IMR-90 (cell line): ENCODE results near the gene SDS. TPM values are rescaled to one million over a fixed set of nuclear protein-coding genes. Genes with fewer than 3 reads are reported as not detected.

ENCODE experiments used
- ATAC-seq: fragments of 200-7000 bp; cut with Tn5 transposase; 2 replicates; pipeline ENCODE4 v1.9.1; 2020; ENCODE audit warnings: low read depth, mild to moderate bottlenecking, moderate library complexity
- BruUV-seq: library from RNA; stranded (reverse); fragments of 400-500 nt; replicated peaks from 2 replicates; lab custom pipeline; 2021; lab: Mats Ljungman, UMichigan
- CTCF ChIA-PET: fragments of 300-600 bp; formaldehyde crosslinking; extraction: SDS; loops from one replicate; lab custom pipeline; 2021; ENCODE audit warnings: antibody characterized with exemption; lab: Yijun Ruan, JAX
- POLR2A ChIA-PET: fragments of 300-600 bp; sonication (Branson Sonifier 250); formaldehyde crosslinking; loops from one replicate; lab custom pipeline; 2022; ENCODE audit warnings: antibody characterized with exemption; ENCODE audit not compliant: unreplicated experiment; lab: Charles Lee
- DNase-seq: peaks from one replicate; pipeline ENCODE4 v3.0.0; 2013
- H2AFZ ChIP-seq: replicated peaks from 2 replicates; pipeline ENCODE3; 2013; ENCODE audit warnings: low read length, mild to moderate bottlenecking; ENCODE audit not compliant: poor library complexity
- H2AK5ac ChIP-seq: 2 replicates; pipeline ENCODE4 v1.6.1; 2013; ENCODE audit warnings: low read depth, low read length, inconsistent platforms
- H2AK9ac ChIP-seq: replicated peaks from 2 replicates; pipeline ENCODE3; 2013; ENCODE audit warnings: mild to moderate bottlenecking, low read depth, low read length, moderate library complexity; ENCODE audit not compliant: poor library complexity
- H2BK120ac ChIP-seq: 2 replicates; pipeline ENCODE4 v1.6.1; 2013; ENCODE audit warnings: low read depth, low read length, inconsistent platforms
- H2BK15ac ChIP-seq: 3 replicates; pipeline ENCODE4 v1.6.1; 2013; ENCODE audit warnings: low read depth, low read length, inconsistent platforms
- H2BK20ac ChIP-seq: 2 replicates; pipeline ENCODE4 v1.6.1; 2013; ENCODE audit warnings: low read depth, mild to moderate bottlenecking, inconsistent platforms, low read length, moderate library complexity
- H2BK5ac ChIP-seq: 2 replicates; pipeline ENCODE4 v1.6.1; 2013; ENCODE audit warnings: mild to moderate bottlenecking, low read depth, low read length, inconsistent platforms; ENCODE audit not compliant: poor library complexity, severe bottlenecking
- H3K14ac ChIP-seq: replicated peaks from 2 replicates; pipeline ENCODE4 v1.6.1; 2013; ENCODE audit warnings: low read depth, low read length, inconsistent platforms
- H3K18ac ChIP-seq: 2 replicates; pipeline ENCODE4 v1.6.1; 2013; ENCODE audit warnings: low read depth, low read length, control low read depth
- H3K23ac ChIP-seq: 2 replicates; pipeline ENCODE4 v1.6.1; 2013; ENCODE audit warnings: low read depth, low read length, inconsistent platforms
- H3K27ac ChIP-seq: 2 replicates; pipeline ENCODE4 v1.5.1; 2013; ENCODE audit warnings: mild to moderate bottlenecking, control low read depth, low read length; ENCODE audit not compliant: insufficient read depth
- H3K27me3 ChIP-seq: 2 replicates; pipeline ENCODE4 v1.6.1; 2013; ENCODE audit warnings: low read length; ENCODE audit not compliant: control insufficient read depth, insufficient read depth
- H3K36me3 ChIP-seq: 2 replicates; pipeline ENCODE4 v1.6.1; 2013; ENCODE audit warnings: low read length, mixed read lengths; ENCODE audit not compliant: control insufficient read depth, insufficient read depth
- H3K4ac ChIP-seq: 2 replicates; pipeline ENCODE4 v1.6.1; 2013; ENCODE audit warnings: low read depth, low read length, inconsistent platforms
- H3K4me1 ChIP-seq: 2 replicates; pipeline ENCODE4 v1.6.1; 2013; ENCODE audit warnings: low read length, mixed read lengths; ENCODE audit not compliant: control insufficient read depth, insufficient read depth
- H3K4me2 ChIP-seq: 2 replicates; pipeline ENCODE4 v1.6.1; 2013; ENCODE audit warnings: low read depth, mild to moderate bottlenecking, control low read depth, low read length, moderate library complexity
- H3K4me3 ChIP-seq: 2 replicates; pipeline ENCODE4 v1.5.1; 2013; ENCODE audit warnings: low read depth, mild to moderate bottlenecking, control low read depth, low read length, moderate library complexity; ENCODE audit not compliant: insufficient read depth
- H3K56ac ChIP-seq: 2 replicates; pipeline ENCODE4 v1.6.1; 2013; ENCODE audit warnings: low read length, inconsistent platforms; ENCODE audit not compliant: insufficient read depth; ENCODE audit errors: extremely low read depth
- H3K79me1 ChIP-seq, 2 experiments: 2 replicates each; pipeline ENCODE4 v1.6.1; 2013; ENCODE audit warnings: low read length in 2 of 2, inconsistent platforms in 1 of 2, low read depth in 1 of 2
- H3K9ac ChIP-seq: 2 replicates; pipeline ENCODE4 v1.6.1; 2013; ENCODE audit warnings: low read depth, low read length, control low read depth
- H3K9me1 ChIP-seq: 2 replicates; pipeline ENCODE4 v1.6.1; 2013; ENCODE audit warnings: low read length, inconsistent platforms; ENCODE audit not compliant: insufficient read depth
- H3K9me3 ChIP-seq: 2 replicates; pipeline ENCODE4 v1.6.1; 2013; ENCODE audit warnings: low read length; ENCODE audit not compliant: control insufficient read depth, insufficient read depth
- H4K20me1 ChIP-seq: 2 replicates; pipeline ENCODE4 v1.6.1; 2013; ENCODE audit warnings: low read length, inconsistent platforms; ENCODE audit not compliant: insufficient read depth
- H4K5ac ChIP-seq: 2 replicates; pipeline ENCODE4 v1.6.1; 2013; ENCODE audit warnings: mild to moderate bottlenecking, low read depth, low read length, control low read depth
- H4K8ac ChIP-seq, 2 experiments: 2 replicates each; pipeline ENCODE4 v1.6.1; 2013; ENCODE audit warnings: low read depth in 2 of 2, low read length in 2 of 2, control low read depth in 1 of 2, inconsistent platforms in 1 of 2
- H4K91ac ChIP-seq: 2 replicates; pipeline ENCODE4 v1.6.1; 2013; ENCODE audit warnings: low read depth, low read length, inconsistent platforms; ENCODE audit not compliant: insufficient read depth
- CEBPB ChIP-seq: IDR thresholded peaks from 2 replicates; pipeline ENCODE4 v1.6.1; 2012; ENCODE audit warnings: low read depth, low read length, improper control_type of control experiment
- FOS ChIP-seq: fragments of 150-350 bp; IDR thresholded peaks from 2 replicates; pipeline ENCODE4 v1.6.1; 2016; ENCODE audit warnings: low read depth, low read length
- MAZ ChIP-seq: IDR thresholded peaks from 2 replicates; pipeline ENCODE4 v1.6.1; 2012; ENCODE audit warnings: low read depth, mild to moderate bottlenecking, low read length, improper control_type of control experiment, moderate library complexity, borderline replicate concordance
- MXI1 ChIP-seq: IDR thresholded peaks from 2 replicates; pipeline ENCODE4 v1.6.1; 2012; ENCODE audit warnings: low read depth, mild to moderate bottlenecking, low read length, moderate library complexity, borderline replicate concordance
- NFE2L2 ChIP-seq: fragments of 150-350 bp; IDR thresholded peaks from 2 replicates; pipeline ENCODE4 v1.6.1; 2016; ENCODE audit warnings: low read depth, mild to moderate bottlenecking, low read length
- POLR2A ChIP-seq: IDR thresholded peaks from 2 replicates; pipeline ENCODE4 v1.6.1; 2012; ENCODE audit warnings: mild to moderate bottlenecking, low read depth, low read length
- RAD21 ChIP-seq: IDR thresholded peaks from 2 replicates; pipeline ENCODE4 v1.6.1; 2012; ENCODE audit warnings: low read length, improper control_type of control experiment
- RCOR1 ChIP-seq: IDR thresholded peaks from 2 replicates; pipeline ENCODE4 v1.6.1; 2012; ENCODE audit warnings: mild to moderate bottlenecking, low read length, improper control_type of control experiment; ENCODE audit not compliant: insufficient replicate concordance
- SMC3 ChIP-seq: fragments of 150-350 bp; IDR thresholded peaks from 2 replicates; pipeline ENCODE4 v1.6.1; 2016; ENCODE audit warnings: low read depth, mild to moderate bottlenecking, antibody characterized with exemption, low read length, moderate library complexity
- WGBS, 2 experiments: methylation state at CpG; one replicate each; pipeline versions ENCODE4 v1.1.5 to v1.1.7; 2013; ENCODE audit warnings: missing lambda C conversion rate in 2 of 2; ENCODE audit not compliant: insufficient read length in 1 of 2; ENCODE audit errors: extremely low coverage in 2 of 2; 5-methylcytosine and 5-hydroxymethylcytosine counted together
- dilution Hi-C: fragments of 300-500 bp; cut with HindIII; formaldehyde crosslinking; loops from one replicate; pipeline ENCODE4 v1.14.3; 2018; ENCODE audit warnings: low sequenced_read_pairs; ENCODE audit not compliant: unreplicated experiment
- in situ Hi-C: fragments of 300-500 bp; cut with MboI; formaldehyde crosslinking; loops from 3 replicates; pipeline ENCODE4 v1.14.3; 2019; ENCODE audit warnings: low sequenced_read_pairs, inconsistent platforms, mixed read lengths
- intact Hi-C: fragments of 100-400 bp; cut with micrococcal nuclease; formaldehyde crosslinking; loops from 2 replicates; pipeline ENCODE4 v1.10.0; 2022
- polyA plus RNA-seq, 3 experiments: library from polyadenylated mRNA; depleted of rRNA; stranded (reverse); fragments of >200 nt; gene quantifications; 2 replicates each; pipeline ENCODE4 v1.2.3, GENCODE V29; 2012; ENCODE audit warnings: low replicate concordance in 1 of 3
- total RNA-seq: library from RNA; depleted of rRNA; stranded (reverse); fragments of >200 nt; gene quantifications from 2 replicates; pipeline ENCODE4 v1.2.3, GENCODE V29; 2012
- TF ChIP-seq, protein P1 (sequence below): conservative IDR thresholded peaks from 2 replicates; pipeline ENCODE4 v1.5.1; 2012; ENCODE audit warnings: mild to moderate bottlenecking, low read depth, low read length, improper control_type of control experiment
- TF ChIP-seq, protein P2 (sequence below): fragments of 150-350 bp; IDR thresholded peaks from 2 replicates; pipeline ENCODE4 v1.6.1; 2017; ENCODE audit warnings: mild to moderate bottlenecking, antibody characterized with exemption, low read length, low read depth

SDS gene
- total and polyA plus RNA-seq, 2 of the 4 experiments (the other 2 are of a cell fraction): not detected

DNA sequence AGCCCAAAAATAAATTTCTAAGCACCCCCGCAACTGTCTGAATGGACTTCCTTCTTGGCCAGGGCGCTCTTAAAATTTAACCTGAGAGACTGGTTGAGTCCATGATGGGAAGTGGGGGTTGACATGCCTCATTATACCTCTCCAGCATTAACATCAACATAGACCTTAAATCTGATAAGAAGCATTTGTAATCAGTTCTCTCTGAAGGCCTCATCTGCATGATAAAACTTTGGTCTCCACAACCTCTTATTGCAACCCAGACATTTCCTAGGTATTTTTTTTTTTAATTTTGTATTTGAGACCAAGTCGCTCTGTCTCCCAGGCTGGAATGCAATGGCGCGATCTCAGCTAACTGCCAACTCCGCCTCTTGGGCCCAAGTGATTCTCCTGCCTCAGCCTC is 58.4 kb downstream of the SDS start:
- Histone ChIP-seq H4K5ac (no peak overlapping the region), H3K9ac (no peak overlapping the region), H2AK5ac (no peak overlapping the region), H3K36me3 (no peaks in the 10 kb centered on the region), H3K79me1 (no peaks in the 10 kb centered on the region), H3K14ac (no peak overlapping the region), H3K4ac (no peak overlapping the region), H3K56ac (no peak overlapping the region), H3K4me2 (no peak overlapping the region), H4K20me1 (no peaks in the 10 kb centered on the region), H3K9me1 (no peaks in the 10 kb centered on the region), H3K27ac (no peak overlapping the region), H3K4me1 (no peaks in the 10 kb centered on the region; the same call in 1 of the 2 replicates), H2BK120ac (no peak overlapping the region), H3K4me3 (no peak overlapping the region), H2AK9ac (no peak overlapping the region), H2AFZ (no peak overlapping the region), H2BK5ac (no peak overlapping the region), H4K91ac (no peak overlapping the region), H4K8ac (no peak overlapping the region), H3K9me3 (no peaks in the 10 kb centered on the region), H3K18ac (no peak overlapping the region), H2BK15ac (no peak overlapping the region), H2BK20ac (no peak overlapping the region), H3K23ac (no peak overlapping the region), H3K27me3 (peaks cover 16% of the 10 kb centered on the region)
- DNase-seq: no peak
- CTCF ChIA-PET: no interaction called here
- POLR2A ChIA-PET: no interaction called here
- WGBS, 2 experiments: no CpG with 5 or more reads among the region's 6 CpGs
- no peak for ATAC-seq
- intact Hi-C loops: no loop called here
- TF ChIP-seq POLR2A (no peak), SMC3 (no peak), MAZ (no peak), RAD21 (no peak), RCOR1 (no peak), NFE2L2 (no peak), FOS (no peak), CEBPB (no peak), MXI1 (no peak)
- TF ChIP-seq, protein P1, sequence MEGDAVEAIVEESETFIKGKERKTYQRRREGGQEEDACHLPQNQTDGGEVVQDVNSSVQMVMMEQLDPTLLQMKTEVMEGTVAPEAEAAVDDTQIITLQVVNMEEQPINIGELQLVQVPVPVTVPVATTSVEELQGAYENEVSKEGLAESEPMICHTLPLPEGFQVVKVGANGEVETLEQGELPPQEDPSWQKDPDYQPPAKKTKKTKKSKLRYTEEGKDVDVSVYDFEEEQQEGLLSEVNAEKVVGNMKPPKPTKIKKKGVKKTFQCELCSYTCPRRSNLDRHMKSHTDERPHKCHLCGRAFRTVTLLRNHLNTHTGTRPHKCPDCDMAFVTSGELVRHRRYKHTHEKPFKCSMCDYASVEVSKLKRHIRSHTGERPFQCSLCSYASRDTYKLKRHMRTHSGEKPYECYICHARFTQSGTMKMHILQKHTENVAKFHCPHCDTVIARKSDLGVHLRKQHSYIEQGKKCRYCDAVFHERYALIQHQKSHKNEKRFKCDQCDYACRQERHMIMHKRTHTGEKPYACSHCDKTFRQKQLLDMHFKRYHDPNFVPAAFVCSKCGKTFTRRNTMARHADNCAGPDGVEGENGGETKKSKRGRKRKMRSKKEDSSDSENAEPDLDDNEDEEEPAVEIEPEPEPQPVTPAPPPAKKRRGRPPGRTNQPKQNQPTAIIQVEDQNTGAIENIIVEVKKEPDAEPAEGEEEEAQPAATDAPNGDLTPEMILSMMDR: no peak
- TF ChIP-seq, protein P2, sequence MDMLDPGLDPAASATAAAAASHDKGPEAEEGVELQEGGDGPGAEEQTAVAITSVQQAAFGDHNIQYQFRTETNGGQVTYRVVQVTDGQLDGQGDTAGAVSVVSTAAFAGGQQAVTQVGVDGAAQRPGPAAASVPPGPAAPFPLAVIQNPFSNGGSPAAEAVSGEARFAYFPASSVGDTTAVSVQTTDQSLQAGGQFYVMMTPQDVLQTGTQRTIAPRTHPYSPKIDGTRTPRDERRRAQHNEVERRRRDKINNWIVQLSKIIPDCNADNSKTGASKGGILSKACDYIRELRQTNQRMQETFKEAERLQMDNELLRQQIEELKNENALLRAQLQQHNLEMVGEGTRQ: no peak
- in situ Hi-C loops: no loop called here
- BruUV-seq: no TSS peak
- dilution Hi-C loops: no loop called here
